ENCODE measurements around the gene MMP28. TPM values are rescaled to one million over a fixed set of nuclear protein-coding genes. Genes with fewer than 3 reads are reported as not detected.

MMP28 gene
- total RNA-seq (2014; rRNA removed; shearing (Covaris generic)) = 2.9 and 8.3 TPM in 2 replicates

DNA sequence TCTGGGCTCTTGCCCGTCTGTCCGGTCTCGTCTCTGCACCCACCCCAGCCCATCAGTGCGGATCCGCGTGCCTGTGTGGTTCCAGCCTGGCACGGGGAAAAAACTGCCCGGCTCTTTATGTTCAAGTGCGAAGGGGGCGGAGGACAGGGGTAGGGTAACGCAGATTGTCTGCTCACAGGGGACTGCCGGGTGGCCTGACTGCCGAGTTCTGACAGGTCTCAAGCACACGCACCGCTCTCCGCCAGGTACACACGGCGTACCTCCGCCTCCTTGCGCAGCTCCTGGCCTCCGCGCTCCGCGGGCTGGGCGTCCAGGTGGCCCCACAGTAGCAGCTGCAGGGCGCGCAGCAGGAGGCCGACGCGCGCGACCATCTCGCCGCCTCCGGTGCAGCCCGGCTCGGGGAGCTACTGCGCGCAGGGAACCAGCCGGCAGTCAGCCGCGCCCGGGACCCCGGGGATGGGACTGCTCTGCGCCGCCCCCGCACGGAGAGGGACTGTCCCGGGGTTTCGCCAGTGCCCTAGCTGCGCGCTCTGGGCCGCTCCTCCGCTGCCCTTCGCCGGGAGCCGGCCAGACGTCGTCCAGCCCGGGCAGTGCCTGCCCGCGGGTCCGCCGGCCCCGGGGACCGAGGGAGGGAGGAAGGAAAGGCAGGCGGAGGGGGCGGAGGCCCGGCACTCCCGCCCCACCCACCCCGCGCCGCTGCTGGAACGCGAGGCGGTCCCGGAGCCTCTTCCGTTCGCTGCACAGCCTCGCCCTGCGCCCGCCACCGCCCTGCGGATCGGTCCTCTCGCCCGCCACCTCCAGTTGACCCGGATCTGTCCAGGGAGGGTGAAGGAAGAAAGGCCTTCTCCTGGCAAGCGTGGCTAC is at the start of gene MMP28:
Gene MMP28 (minus strand): TSS at position 635 of the 864 bp plus-strand sequence. CDS start 264 bp downstream, at position 371.
- H3K27ac ChIP-seq = no peak within 1 kb of the TSS
- H3K4me1 ChIP-seq (replicated peaks) = peaks cover 11% of the 10 kb centered on the region
- DNase-seq (ENCODE audit: low read depth in 1 of 2, low spot score in 2 of 2) = peak in 1 of 2 experiments; percentile 37
- no peaks in the 10 kb centered on the region for H3K9me3 ChIP-seq (replicated peaks)
- peak within 1 kb of the TSS; percentile 42 for H3K4me3 ChIP-seq
- H3K27me3 ChIP-seq (replicated peaks) = peaks cover 14% of the 10 kb centered on the region
- H3K36me3 ChIP-seq = no peaks in the 10 kb centered on the region

GRCh38 chr17:35844547-35844946 is 49.1 kb upstream of the MMP28 start:
- Histone ChIP-seq H3K36me3 (peaks cover 95% of the 10 kb centered on the region), H3K4me3 (no peak overlapping the region), H3K27ac (no peak overlapping the region), H3K4me1 (replicated peaks) (no peaks in the 10 kb centered on the region), H3K27me3 (replicated peaks) (no peaks in the 10 kb centered on the region; the same call in 1 of the 2 replicates), H3K9me3 (replicated peaks) (no peaks in the 10 kb centered on the region)
- DNase-seq (ENCODE audit: low read depth in 1 of 2, low spot score in 2 of 2) = no peak

DNA sequence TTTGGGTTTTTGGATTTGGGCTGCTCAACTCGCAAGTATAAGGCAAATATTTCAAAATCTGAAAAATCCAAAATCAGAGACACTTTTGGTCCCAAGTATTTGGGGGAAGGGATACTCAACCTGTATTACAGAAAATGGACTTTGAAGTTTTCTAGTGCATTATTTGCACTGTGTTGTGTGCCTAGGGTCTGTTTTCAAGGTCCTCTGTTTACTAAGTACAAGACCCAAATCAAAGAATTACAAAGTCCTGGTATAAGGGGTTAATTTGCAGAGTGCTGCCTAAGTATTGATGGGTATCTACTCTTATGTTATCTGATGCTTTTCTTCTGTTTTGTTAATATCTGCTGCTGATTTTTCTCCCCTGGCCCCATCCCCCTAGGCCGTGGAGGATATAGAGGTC is 48.3 kb upstream of the MMP28 start:
- Histone ChIP-seq H3K9me3 (replicated peaks) (no peaks in the 10 kb centered on the region), H3K36me3 (peaks cover 92% of the 10 kb centered on the region)
- DNase-seq (ENCODE audit: low read depth in 1 of 2, low spot score in 2 of 2) = no peak

GRCh38 chr17:35842239-35842638 is 46.8 kb upstream of the MMP28 start:
- DNase-seq (ENCODE audit: low read depth in 1 of 2, low spot score in 2 of 2) = no peak
- Histone ChIP-seq H3K27ac (no peak overlapping the region), H3K4me1 (replicated peaks) (no peaks in the 10 kb centered on the region), H3K27me3 (replicated peaks) (no peaks in the 10 kb centered on the region; the same call in 1 of the 2 replicates), H3K4me3 (no peak overlapping the region), H3K36me3 (peaks cover 94% of the 10 kb centered on the region), H3K9me3 (replicated peaks) (no peaks in the 10 kb centered on the region)

More for the DNA sequence above, 48.3 kb upstream of the MMP28 start:
- no peak overlapping the region for H3K4me3 ChIP-seq
- no peak overlapping the region for H3K27ac ChIP-seq
- H3K27me3 ChIP-seq (replicated peaks) = no peaks in the 10 kb centered on the region; the same call in 1 of the 2 replicates
- H3K4me1 ChIP-seq (replicated peaks) = no peaks in the 10 kb centered on the region

DNA sequence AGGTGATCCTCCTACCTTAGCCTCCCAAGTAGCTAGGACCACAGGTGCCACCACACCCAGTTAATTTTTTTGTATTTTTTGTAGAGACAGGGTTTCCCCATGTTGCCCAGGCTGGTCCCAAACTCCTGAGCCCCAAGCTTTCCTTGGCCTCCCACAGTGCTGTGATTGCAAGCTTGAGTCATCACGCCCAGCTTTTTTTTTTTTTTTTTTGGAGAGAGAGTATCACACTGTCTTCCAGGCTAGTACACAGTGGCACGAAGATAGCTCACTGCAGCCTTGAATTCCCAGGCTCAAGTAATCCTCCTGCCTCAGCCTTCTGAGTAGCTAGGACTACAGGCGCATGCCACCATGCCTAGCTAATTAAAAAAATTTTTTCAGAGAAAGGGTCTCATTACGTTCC is 46.1 kb upstream of the MMP28 start:
- Histone ChIP-seq H3K27ac (no peak overlapping the region), H3K9me3 (replicated peaks) (no peaks in the 10 kb centered on the region), H3K4me3 (no peak overlapping the region), H3K27me3 (replicated peaks) (no peaks in the 10 kb centered on the region; the same call in 1 of the 2 replicates), H3K36me3 (peaks cover 95% of the 10 kb centered on the region), H3K4me1 (replicated peaks) (no peaks in the 10 kb centered on the region)
- DNase-seq (ENCODE audit: low read depth in 1 of 2, low spot score in 2 of 2) = no peak

DNA sequence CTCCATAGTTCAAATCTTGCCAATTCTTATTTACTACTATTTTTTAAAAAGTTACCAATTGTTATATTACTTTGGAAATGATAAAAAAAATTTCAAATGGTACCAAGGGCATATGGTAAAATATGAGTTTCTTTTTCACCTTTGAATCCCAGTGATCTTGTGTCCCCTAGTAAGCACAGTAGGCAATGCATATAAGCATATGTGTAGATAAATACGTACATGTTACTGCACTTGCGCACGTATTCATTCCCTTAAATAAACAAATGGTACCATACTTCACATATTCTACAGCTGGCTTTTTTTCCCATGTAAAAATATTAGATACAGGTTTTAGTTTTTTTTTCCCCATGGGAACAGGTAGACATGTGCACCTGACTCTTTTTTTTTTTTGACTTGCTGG is 45.7 kb upstream of the MMP28 start:
- Histone ChIP-seq H3K36me3 (peaks cover 95% of the 10 kb centered on the region), H3K27ac (no peak overlapping the region), H3K9me3 (replicated peaks) (no peaks in the 10 kb centered on the region), H3K4me1 (replicated peaks) (no peaks in the 10 kb centered on the region), H3K27me3 (replicated peaks) (no peaks in the 10 kb centered on the region; the same call in 1 of the 2 replicates), H3K4me3 (no peak overlapping the region)
- DNase-seq (ENCODE audit: low read depth in 1 of 2, low spot score in 2 of 2) = no peak

GRCh38 chr17:35825206-35825605 is 29.8 kb upstream of the MMP28 start:
- no peak overlapping the region for H3K4me3 ChIP-seq
- no peak overlapping the region for H3K27ac ChIP-seq
- DNase-seq (ENCODE audit: low read depth in 1 of 2, low spot score in 2 of 2) = no peak
- H3K36me3 ChIP-seq = peaks cover 86% of the 10 kb centered on the region
- H3K4me1 ChIP-seq (replicated peaks) = no peaks in the 10 kb centered on the region
- no peaks in the 10 kb centered on the region for H3K9me3 ChIP-seq (replicated peaks)
- H3K27me3 ChIP-seq (replicated peaks) = no peaks in the 10 kb centered on the region

DNA sequence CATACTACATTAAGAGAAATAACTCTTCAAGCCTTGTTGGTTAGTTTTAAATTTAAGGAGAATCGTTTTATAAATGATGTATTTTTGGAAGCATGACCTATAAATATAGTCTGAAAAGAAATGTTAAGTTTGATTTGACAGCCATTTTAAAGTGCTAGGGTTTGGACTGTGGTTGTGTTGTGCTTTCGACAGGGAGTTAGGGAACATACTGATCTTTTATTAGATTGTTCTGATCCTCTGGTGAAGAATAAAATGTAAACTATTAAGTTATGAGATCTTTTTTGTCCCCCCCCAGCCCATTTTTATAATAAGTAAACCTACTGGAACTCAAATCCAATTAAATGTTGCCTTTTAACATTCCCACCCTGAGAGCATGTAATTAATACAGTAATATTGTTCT is 25.9 kb upstream of the MMP28 start:
- Histone ChIP-seq H3K27ac (no peak overlapping the region), H3K4me3 (no peak overlapping the region), H3K36me3 (peaks cover 92% of the 10 kb centered on the region), H3K9me3 (replicated peaks) (no peaks in the 10 kb centered on the region), H3K4me1 (replicated peaks) (no peaks in the 10 kb centered on the region), H3K27me3 (replicated peaks) (no peaks in the 10 kb centered on the region)
- DNase-seq (ENCODE audit: low read depth in 1 of 2, low spot score in 2 of 2) = no peak

DNA sequence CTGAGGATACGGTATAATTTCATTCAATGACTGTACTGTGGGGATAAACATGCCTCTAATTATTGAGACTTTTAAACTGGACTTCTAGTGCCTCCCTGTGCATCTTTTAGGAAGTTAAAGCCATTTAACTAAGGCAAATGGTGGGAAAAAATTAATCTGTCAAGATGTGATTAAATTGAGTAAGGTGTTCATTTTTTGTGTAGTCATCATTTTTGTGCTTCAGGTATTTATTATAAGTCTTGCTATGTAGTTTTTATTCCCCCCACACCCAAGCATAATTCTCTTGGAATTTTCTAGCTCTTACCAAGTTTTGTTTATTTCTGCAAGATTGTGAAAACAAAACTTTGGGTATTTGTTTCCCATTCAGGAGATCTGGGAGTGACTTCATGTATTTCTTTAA is 24.0 kb upstream of the MMP28 start:
- Histone ChIP-seq H3K27me3 (replicated peaks) (no peaks in the 10 kb centered on the region), H3K4me1 (replicated peaks) (no peaks in the 10 kb centered on the region), H3K27ac (no peak overlapping the region), H3K4me3 (no peak overlapping the region), H3K9me3 (replicated peaks) (no peaks in the 10 kb centered on the region), H3K36me3 (peaks cover 85% of the 10 kb centered on the region)
- DNase-seq (ENCODE audit: low read depth in 1 of 2, low spot score in 2 of 2) = no peak

DNA sequence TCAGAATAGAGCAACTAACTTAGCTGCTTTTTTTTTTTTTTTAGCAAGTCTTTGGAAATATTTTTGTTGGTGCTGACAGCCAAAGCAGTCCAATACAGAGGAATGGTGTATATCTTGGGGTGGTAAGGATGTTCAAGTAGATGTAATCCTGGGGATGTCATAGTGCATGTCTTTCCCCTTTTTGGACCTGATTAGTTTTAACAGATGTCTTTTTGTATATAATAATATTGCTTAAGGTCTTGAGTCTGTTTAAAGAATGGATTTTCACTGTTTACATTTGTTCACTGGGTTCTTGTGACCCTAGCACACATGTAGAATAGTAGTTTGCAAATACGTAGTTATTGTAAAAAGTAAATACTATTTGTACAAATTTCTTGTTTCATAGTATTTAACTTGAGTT is 21.8 kb upstream of the MMP28 start:
- H3K36me3 ChIP-seq = peaks cover 70% of the 10 kb centered on the region
- no peak overlapping the region for H3K4me3 ChIP-seq
- DNase-seq (ENCODE audit: low read depth in 1 of 2, low spot score in 2 of 2) = no peak
- H3K27me3 ChIP-seq (replicated peaks) = no peaks in the 10 kb centered on the region
- H3K9me3 ChIP-seq (replicated peaks) = no peaks in the 10 kb centered on the region
- no peaks in the 10 kb centered on the region for H3K4me1 ChIP-seq (replicated peaks)
- H3K27ac ChIP-seq = no peak overlapping the region

GRCh38 chr17:35816723-35817122 is 21.3 kb upstream of the MMP28 start:
- no peak overlapping the region for H3K4me3 ChIP-seq
- H3K9me3 ChIP-seq (replicated peaks) = no peaks in the 10 kb centered on the region
- peaks cover 69% of the 10 kb centered on the region for H3K36me3 ChIP-seq
- H3K27me3 ChIP-seq (replicated peaks) = no peaks in the 10 kb centered on the region
- DNase-seq (ENCODE audit: low read depth in 1 of 2, low spot score in 2 of 2) = no peak
- no peak overlapping the region for H3K27ac ChIP-seq
- no peaks in the 10 kb centered on the region for H3K4me1 ChIP-seq (replicated peaks)

- Histone ChIP-seq H3K27ac (no peak overlapping the region), H3K36me3 (peaks cover 36% of the 10 kb centered on the region), H3K9me3 (replicated peaks) (no peaks in the 10 kb centered on the region), H3K27me3 (replicated peaks) (no peaks in the 10 kb centered on the region), H3K4me1 (replicated peaks) (peaks cover 14% of the 10 kb centered on the region), H3K4me3 (no peak overlapping the region)
- no peak for DNase-seq (ENCODE audit: low read depth in 1 of 2, low spot score in 2 of 2)
These were observed 17.0 kb upstream of the MMP28 start for GRCh38 chr17:35812456-35812855.

- Histone ChIP-seq H3K4me1 (replicated peaks) (peaks cover 20% of the 10 kb centered on the region), H3K36me3 (peaks cover 31% of the 10 kb centered on the region), H3K9me3 (replicated peaks) (no peaks in the 10 kb centered on the region), H3K27me3 (replicated peaks) (no peaks in the 10 kb centered on the region), H3K4me3 (no peak overlapping the region), H3K27ac (no peak overlapping the region)
- DNase-seq (ENCODE audit: low read depth in 1 of 2, low spot score in 2 of 2) = no peak
These were observed 16.3 kb upstream of the MMP28 start for GRCh38 chr17:35811759-35812158.

DNA sequence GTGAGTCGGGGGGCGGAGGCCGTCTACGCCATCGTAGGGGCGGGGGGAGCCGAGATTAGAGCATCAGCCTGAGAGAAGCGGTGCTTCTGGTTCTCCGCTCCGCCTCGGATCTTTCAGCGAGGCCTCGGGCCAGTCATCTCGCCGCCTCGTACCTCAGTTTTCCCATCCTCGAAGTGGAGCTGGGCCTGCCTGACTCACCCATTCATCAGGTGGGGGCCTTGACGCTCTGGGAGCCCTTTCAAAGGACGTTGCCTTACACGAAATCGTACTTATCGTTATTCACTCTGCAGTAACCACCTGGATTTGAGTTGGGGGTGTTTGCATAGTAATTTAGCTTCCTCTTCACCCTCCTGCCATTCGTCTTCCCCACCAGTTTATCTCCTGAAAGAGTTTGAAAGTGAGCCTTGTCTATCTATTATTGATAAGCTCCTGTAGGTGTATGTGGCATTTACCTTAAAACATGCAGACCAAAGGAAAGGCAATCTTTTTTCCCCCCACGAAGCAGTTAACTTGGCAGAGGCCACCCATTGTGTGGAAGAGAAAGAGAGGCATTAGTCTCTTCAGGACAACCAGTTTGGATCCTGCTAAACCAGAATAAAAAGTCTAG is 14.5 kb upstream of the MMP28 start:
- H3K4me1 ChIP-seq (replicated peaks) = peaks cover 39% of the 10 kb centered on the region
- peaks cover 19% of the 10 kb centered on the region for H3K36me3 ChIP-seq
- H3K27ac ChIP-seq = peak overlapping the region; percentile 88
- no peaks in the 10 kb centered on the region for H3K9me3 ChIP-seq (replicated peaks)
- H3K27me3 ChIP-seq (replicated peaks) = no peaks in the 10 kb centered on the region
- peak in 1 of 2 experiments; percentile 49 for DNase-seq (ENCODE audit: low read depth in 1 of 2, low spot score in 2 of 2)
- H3K4me3 ChIP-seq = peak overlapping the region; percentile 88

Data from SJSA1 (cell line).